ENCODE results near the gene ANXA6.

The ANXA6 gene

DNA sequence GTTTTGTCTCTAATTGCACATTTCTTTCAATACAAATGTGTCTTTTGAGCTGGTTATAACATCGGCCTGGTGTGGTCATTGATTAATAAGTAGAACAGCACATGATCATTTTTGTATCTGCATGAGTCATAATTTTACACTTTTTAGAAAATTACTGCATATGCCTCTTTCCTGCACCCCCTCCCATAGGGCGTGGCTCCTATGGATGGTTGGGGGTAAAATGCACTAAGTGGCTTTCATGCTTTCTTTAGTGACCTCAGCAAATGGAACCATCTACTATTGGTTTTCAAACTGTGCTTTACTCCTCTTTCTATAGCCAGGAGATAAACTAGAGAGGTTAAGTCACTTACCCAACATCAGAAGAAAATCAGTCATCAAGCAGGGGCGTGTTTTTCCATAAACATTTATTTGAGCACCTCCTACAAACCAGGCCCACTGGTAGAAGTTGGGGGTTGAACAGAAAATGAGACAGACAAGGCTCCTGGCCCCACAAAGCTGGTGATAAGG lies 3.8 kb downstream of the ANXA6 start:
- TF ChIP-seq, protein P1, sequence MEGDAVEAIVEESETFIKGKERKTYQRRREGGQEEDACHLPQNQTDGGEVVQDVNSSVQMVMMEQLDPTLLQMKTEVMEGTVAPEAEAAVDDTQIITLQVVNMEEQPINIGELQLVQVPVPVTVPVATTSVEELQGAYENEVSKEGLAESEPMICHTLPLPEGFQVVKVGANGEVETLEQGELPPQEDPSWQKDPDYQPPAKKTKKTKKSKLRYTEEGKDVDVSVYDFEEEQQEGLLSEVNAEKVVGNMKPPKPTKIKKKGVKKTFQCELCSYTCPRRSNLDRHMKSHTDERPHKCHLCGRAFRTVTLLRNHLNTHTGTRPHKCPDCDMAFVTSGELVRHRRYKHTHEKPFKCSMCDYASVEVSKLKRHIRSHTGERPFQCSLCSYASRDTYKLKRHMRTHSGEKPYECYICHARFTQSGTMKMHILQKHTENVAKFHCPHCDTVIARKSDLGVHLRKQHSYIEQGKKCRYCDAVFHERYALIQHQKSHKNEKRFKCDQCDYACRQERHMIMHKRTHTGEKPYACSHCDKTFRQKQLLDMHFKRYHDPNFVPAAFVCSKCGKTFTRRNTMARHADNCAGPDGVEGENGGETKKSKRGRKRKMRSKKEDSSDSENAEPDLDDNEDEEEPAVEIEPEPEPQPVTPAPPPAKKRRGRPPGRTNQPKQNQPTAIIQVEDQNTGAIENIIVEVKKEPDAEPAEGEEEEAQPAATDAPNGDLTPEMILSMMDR (IDR thresholded peaks at IDR 0.05; ENCODE audit: low read depth, low read length), result no peak
- no peak for DNase-seq
- Histone ChIP-seq H3K4me1 (no peaks in the 10 kb centered on the region; the same call in 1 of the 2 replicates), H3K27me3 (no peaks in the 10 kb centered on the region), H3K4me3 (ENCODE audit: low read depth, low read length) (no peak overlapping the region), H3K9me3 (no peaks in the 10 kb centered on the region), H3K36me3 (no peaks in the 10 kb centered on the region)

DNA sequence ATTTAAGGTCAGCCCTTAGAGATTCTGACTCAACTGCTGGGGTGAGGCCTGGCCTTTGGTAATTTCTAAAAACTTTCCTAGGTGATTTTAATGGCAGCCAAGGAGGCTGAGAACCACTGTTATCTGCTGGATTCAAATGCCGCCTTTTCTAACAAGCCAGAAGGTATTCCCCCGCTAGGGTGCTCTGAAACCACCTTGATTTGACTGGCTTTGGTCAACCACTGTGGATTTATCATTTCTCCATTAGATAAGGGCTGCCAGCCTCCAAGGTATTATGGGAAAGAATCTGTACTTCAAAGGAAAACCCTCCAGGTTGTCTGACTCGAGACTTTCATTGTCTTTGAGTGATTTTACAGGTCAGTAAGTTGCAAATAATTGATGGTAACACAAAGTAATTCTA lies 4.3 kb downstream of the ANXA6 start:
- H3K4me1 ChIP-seq, result no peaks in the 10 kb centered on the region; the same call in 1 of the 2 replicates

DNA sequence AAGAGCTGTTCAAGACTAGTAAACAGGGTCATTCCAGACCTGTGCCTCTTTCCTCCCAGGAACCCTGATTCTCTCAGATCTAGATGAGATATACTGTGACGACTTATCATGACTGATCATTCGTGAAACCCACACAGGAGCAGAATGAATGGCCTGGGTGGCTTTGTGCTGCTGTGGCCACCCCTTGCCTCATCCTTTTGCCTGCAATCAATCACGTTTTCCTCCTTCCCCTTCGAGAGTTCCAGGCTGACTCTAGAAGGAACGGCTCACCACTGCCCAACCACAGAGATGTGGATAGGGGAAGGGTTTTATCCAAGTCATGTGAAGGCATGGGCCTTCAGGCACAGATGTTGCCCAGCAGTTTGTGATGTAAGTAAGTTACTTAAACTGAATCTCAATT lies 5.8 kb downstream of the ANXA6 start:
- Histone ChIP-seq H3K9me3 (no peaks in the 10 kb centered on the region), H3K36me3 (no peaks in the 10 kb centered on the region), H3K27me3 (no peaks in the 10 kb centered on the region), H3K4me1 (no peaks in the 10 kb centered on the region; the same call in 1 of the 2 replicates), H3K4me3 (ENCODE audit: low read depth, low read length) (no peak overlapping the region)
- TF ChIP-seq, protein P1 (IDR thresholded peaks at IDR 0.05; ENCODE audit: low read depth, low read length), result no peak
- no peak for DNase-seq

More for the DNA sequence above, 4.3 kb downstream of the ANXA6 start:
- Histone ChIP-seq H3K9me3 (no peaks in the 10 kb centered on the region), H3K4me3 (ENCODE audit: low read depth, low read length) (no peak overlapping the region), H3K27me3 (no peaks in the 10 kb centered on the region), H3K36me3 (no peaks in the 10 kb centered on the region)
- no peak for DNase-seq
- TF ChIP-seq, protein P1 (IDR thresholded peaks at IDR 0.05; ENCODE audit: low read depth, low read length), result no peak

DNA sequence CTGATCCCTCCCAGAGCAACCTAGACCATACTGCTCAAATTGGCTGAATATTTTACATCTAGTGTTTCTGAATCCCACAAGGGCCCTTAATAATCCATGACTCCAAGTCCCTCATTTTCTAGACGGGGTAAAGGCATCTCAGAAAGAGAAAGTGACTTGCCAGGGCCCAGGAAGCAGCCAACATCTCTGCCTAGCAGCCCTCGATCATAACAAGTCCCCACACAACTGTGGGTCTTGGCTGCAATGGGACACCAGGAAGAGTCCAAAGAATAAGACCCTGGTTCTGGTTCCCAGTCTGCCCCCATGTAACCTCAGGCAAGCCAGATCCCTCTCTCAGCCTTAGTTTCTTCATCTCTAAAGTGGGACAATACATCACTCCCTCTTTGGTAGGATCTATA lies 6.3 kb downstream of the ANXA6 start:
- H3K4me3 ChIP-seq (ENCODE audit: low read depth, low read length), result no peak overlapping the region
- H3K4me1 ChIP-seq, result no peaks in the 10 kb centered on the region; the same call in 1 of the 2 replicates
- no peaks in the 10 kb centered on the region for H3K36me3 ChIP-seq

DNA sequence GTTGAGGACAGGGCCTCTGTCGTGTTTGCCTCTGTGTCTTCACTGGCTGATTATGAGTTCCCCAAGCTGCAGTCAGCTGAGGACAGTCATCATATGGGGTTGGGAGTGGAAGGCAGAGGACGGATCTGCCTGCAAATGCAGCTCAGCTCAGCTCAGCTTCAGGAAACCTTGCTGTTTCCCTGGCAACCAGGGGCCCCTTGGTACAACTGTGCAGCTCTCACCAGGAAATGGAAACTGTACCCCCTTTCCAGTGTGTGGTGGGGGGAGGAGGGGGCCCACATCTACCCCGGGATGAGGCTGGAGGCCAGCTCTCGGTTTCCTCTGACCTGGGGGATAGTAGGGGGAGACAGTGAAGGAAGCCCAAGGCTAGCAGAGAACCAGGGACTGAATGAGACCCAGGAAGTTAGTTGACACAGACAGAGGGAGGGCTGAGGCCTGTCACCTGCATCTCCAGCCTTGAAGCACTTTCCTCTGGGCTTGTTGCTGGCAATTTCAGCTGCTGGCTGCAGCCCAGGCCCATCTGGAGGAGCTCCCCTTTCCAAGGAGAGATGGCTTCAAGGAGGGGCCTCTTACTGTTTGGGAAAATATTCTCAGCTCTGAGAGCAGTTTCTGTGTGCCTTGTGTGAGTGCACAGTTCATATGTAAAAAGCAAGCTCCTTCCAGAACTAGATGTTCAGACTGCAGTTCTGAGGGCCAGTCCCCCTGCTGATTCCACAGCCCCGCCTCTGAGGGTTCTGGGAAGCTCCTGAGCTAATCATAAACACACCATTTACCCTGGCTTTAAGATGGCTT lies 6.9 kb downstream of the ANXA6 start:
- TF ChIP-seq, protein P1 (IDR thresholded peaks at IDR 0.05; ENCODE audit: low read depth, low read length), result no peak
- H3K9me3 ChIP-seq, result no peaks in the 10 kb centered on the region
- no peaks in the 10 kb centered on the region for H3K36me3 ChIP-seq
- H3K4me3 ChIP-seq (ENCODE audit: low read depth, low read length), result no peak overlapping the region
- DNase-seq, result no peak
- H3K27me3 ChIP-seq, result no peaks in the 10 kb centered on the region
- H3K4me1 ChIP-seq, result no peaks in the 10 kb centered on the region; the same call in 1 of the 2 replicates

More for the DNA sequence above, 6.3 kb downstream of the ANXA6 start:
- no peak for DNase-seq
- H3K9me3 ChIP-seq, result no peaks in the 10 kb centered on the region
- no peaks in the 10 kb centered on the region for H3K27me3 ChIP-seq
- TF ChIP-seq, protein P1 (IDR thresholded peaks at IDR 0.05; ENCODE audit: low read depth, low read length), result no peak

DNA sequence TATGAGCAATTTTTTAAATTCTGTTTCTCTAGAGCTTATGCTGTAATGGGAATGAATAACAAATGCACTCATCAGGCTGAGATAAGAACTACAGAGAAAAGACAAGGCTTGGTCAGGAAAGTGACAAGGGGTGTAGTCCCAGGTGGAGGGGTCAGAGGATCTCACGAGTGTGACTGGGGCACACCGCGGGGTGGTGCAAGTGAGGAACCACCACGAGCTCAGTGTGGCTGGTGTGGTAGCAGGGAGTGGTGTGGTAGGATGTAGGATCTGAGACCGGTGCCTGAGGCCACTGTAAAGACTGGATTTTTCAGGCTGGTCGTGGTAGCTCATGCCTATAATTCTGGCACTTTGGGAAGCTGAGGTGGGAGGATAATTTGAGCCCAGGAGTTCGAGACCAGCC lies 9.0 kb downstream of the ANXA6 start:
- Histone ChIP-seq H3K4me1 (no peaks in the 10 kb centered on the region; the same call in 1 of the 2 replicates), H3K36me3 (no peaks in the 10 kb centered on the region)
- no peak for DNase-seq

More for the DNA sequence above, 9.0 kb downstream of the ANXA6 start:
- TF ChIP-seq, protein P1 (IDR thresholded peaks at IDR 0.05; ENCODE audit: low read depth, low read length), result no peak
- H3K4me3 ChIP-seq (ENCODE audit: low read depth, low read length), result no peak overlapping the region
- no peaks in the 10 kb centered on the region for H3K9me3 ChIP-seq
- H3K27me3 ChIP-seq, result no peaks in the 10 kb centered on the region

Measured in BE2C (cell line).